Fibroblast of upper back skin (primary cell): Measurements from ENCODE around the gene VSX2.

ENCODE experiments used
- DNase-seq: peaks from one replicate; pipeline ENCODE4 v3.0.0-alpha.2; 2013

VSX2 gene

GRCh38 chr14:74238974-74239847 is at the start of gene VSX2:
VSX2 (plus strand) TSS chr14:74239449; CDS start chr14:74239562, 113 bp downstream.
- DNase-seq, result no peak

GRCh38 chr14:74190927-74191575 is 48.2 kb upstream of the VSX2 start:
- DNase-seq, result peak; percentile 14

- DNase-seq, result no peak
Observed at GRCh38 chr14:74194506-74195274, 44.6 kb upstream of the VSX2 start.

- DNase-seq, result no peak
Observed at GRCh38 chr14:74195623-74196022, 43.6 kb upstream of the VSX2 start.

DNA sequence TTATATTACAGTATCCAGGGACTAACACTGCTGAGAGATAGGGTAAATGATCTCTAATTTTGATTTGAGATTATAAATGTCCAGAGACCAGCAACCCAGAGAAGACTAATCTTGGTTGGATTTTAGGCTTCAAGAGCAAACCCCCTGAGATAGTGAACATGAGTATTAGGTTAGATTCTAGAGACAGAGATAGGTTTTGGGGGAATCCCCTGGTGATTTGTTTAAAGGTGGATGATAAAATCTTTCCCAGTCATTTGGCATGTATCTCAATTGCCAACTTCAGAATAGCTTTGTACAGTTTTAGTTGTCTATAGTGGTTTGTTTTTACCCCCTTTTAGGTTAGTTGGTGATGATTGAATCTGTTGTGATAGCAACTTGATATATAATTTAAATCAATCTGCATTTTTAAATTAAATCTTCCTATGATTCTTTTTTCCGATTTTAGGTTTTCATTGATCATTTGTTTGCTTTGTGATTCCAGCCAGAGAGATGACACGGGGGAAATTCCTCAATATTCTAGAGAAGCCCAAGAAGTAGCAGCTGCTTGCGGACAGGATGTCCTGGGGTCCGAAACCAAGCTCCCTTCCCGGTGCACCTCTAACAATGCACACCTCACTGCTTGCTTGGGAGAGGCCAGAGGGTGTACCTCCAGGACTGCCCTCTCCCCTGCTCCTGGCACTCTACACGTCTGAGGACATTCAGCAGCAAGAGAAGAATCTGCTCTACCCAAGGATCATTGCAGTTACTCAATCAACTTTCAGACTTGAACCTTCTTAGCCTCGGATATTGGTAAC is 40.6 kb upstream of the VSX2 start:
- no peak for DNase-seq

DNA sequence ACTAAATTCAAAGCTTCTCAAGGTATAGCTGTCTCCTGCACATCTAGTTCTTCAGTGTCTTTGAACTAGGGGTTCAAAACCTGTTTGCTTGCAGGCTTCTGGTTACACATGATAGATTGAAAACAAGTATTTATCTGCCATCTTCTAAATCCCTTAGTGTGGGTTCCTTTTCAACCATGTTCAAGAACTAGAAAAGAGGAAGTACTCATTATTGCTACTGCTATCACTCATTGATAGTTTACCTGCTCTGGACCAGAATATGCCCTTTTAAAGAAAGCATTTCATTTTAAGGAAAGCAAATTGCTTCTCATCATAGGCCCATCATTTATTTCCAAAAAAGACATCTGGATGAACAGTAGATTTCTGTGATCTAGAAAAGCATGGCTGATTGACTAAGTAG is 37.1 kb upstream of the VSX2 start:
- no peak for DNase-seq

DNA sequence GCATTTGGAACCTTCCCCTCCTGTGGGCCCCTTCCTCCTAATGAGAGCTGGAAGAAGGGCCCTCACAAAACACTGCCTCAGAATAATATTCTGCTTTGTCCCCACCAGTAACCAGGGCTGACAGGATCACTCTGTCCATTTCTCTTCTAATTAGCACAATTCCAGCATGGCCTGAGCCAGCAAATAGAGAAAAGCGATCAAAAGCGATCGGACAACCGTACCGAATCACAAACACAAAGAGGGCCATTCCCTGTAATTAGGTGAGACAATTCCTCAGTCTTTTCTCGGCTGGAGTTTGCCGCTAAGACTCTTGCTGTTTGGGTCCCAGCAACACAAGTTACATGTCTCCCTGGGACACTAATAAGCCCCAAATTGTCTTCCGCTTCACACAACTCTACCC is 35.6 kb upstream of the VSX2 start:
- no peak for DNase-seq

- no peak for DNase-seq
Observed at GRCh38 chr14:74204491-74204890, 34.8 kb upstream of the VSX2 start.

DNA sequence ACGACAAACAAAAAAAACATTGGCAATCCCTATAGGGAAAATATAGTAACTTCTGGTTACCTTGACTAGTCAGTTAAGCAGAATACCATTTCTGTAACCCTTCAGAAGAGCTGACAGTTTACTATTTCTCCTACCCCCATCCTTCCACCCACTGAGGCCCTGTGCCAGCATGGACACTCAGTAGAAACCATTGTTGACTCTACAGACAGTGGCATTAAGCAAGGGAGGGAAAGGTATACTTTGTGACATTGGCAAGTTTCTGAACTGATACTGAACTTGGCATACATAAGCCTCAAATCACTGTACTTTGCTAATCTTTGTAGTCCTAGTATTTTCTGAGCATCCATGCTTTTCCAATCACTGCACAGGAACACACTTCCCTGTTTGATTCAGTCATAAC is 33.4 kb upstream of the VSX2 start:
- DNase-seq, result no peak

GRCh38 chr14:74207943-74208342 is 31.3 kb upstream of the VSX2 start:
- DNase-seq, result no peak

DNA sequence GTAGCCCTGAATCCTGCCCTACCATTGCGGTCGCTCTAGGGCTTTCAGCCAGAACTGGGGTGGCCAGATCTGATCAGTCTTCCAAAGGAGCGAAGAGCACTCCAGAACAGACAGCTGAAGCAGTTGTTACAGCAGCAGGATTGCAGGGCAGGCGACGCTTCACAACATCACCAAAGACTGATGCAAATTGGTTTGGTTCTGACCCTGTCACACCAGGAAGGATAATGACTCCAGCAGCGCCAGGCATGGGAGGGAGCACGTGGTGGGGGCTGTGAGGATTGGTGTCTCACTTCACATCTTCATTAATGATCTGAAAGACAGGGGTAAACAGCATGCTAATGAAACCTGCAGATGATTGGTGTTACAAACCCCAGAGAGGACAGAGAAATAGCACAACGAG is 30.6 kb upstream of the VSX2 start:
- no peak for DNase-seq

DNA sequence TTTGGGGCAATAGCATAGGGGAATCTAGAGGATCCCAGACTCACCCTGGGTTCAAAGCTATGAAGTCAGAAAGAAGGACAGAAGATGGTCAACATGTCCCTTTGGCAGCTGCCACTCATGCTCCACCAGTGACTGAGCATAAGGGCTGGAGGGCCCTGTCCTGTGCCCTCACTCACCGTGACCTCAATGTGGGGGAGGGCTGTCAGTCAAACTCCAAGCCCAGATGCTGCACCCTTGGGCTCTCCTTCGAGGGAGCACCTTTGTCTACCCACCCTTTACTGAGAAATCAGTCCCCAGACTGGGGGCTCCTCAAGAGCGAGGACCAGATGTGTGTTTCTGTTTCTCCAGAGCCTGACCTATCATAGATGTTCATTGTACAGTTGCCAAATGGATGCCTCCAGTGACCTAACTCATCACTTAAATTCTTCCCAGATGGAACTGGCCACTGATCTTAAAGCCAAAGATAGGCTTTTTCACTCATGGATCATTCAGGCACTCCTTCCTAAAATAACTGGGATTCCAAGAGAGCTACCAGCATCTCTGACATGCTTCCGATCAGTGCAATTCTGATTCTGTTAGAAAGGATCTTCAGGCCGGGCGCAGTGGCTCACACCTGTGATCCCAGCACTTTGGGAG is 27.2 kb upstream of the VSX2 start:
- peak; percentile 16 for DNase-seq

- DNase-seq, result no peak
Observed at GRCh38 chr14:74213907-74214803, 25.1 kb upstream of the VSX2 start.

GRCh38 chr14:74216671-74217070 is 22.6 kb upstream of the VSX2 start:
- no peak for DNase-seq

DNA sequence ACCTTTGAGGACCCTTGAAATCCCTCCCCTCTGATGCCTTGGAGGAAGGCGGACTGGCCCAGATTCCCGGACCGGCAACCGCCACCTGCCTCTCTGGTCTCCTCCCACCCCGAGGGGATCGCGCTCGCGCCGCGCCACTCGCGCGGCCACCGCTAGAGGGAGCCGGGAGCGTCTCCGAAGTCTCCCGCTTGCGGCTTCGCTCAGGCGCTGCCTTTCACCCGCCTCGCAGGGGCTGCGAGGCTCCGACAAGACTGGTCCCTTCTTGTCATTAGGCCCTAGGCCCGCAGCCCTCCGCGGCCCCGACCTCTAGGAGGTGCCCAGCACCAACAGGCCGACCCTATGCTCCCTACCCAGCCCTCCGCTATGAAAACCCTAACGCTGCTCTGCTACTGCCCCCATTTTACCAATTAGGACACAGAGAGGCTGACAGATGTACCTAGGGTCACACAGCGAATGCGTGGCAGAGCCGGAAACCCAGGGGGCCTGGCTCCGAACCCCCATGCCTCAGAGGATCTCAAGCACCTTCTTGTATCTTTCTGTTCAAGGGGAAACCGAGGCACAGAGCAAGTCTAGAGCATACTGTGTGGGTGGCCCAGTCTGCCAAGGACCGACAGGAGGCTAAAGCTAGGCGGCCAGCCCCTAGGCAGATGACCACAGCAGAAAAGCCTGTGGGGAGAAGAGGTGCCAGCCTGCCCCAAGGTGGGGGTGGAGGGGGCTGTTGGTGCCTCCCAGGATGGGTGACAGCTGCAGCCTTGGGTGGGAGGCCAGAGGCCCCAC is 21.4 kb upstream of the VSX2 start:
- peak; percentile 48 for DNase-seq

GRCh38 chr14:74218462-74218861 is 20.8 kb upstream of the VSX2 start:
- no peak for DNase-seq

DNA sequence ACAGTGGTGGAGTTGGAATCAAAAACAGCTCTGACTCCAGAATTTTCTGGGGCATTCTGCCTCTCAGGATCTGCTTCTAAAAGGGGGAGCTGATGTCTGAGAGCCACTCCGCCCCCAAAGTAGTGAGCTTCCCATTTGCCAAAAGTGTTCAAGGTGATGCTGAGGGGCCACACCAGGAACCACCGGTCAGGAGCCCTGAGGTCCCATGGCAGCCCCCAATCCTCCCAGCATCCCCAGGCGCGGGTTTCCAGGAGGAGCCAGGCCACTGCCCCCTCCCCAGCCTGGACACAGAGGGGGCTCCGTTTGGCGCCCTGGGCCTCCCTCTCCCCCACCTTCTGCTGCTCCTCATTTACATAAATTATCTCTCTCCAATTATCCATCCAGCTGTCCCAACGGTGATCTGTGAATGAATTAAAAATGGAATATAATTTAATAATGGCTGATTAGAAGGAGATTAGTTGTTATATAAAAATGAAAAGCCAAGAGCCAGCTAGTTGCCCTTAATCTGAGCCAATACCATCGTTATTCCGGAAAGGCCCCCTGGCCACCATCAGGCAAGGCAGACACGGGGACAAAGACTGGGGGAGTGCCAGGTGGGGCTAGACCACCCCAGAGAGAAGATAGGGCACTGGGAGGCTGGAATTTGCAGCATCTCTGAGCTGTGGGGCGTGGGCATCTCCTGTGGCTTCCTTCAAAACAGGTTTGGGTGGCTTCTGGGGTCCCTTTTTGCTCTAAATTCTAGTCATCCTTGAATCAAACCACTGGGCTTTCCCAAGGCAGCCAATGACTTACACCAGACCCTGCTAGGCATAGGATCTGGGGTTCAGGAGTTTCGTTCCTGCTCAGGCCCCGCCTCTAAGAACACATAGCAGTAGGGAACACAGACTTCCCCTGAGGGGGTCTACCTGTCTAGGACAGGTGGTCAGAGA is 19.7 kb upstream of the VSX2 start:
- DNase-seq, result no peak

DNA sequence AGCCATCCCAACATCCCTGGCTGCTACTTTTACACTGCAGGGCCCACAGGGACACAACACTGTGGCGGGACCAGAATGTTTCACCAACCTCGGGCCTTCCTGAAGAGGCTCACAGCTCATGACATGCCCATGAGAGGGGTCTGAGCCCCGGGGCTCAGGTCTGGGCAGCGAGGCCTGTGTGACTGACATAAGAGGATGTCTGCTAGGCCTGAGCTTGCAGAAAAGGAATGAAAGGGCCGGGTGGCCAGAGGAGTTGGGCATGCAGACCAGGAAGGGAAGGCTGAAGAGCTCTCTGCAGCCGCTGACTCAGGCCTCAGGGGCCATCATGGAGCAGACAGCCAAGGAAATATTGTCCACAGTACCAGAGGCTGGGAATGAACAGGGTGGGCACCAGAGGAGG is 18.3 kb upstream of the VSX2 start:
- DNase-seq, result no peak

GRCh38 chr14:74221741-74222140 is 17.5 kb upstream of the VSX2 start:
- no peak for DNase-seq
